Thoracic aorta (tissue), 2 donors: ENCODE results near the gene NFIA. TPM values are rescaled to one million over a fixed set of nuclear protein-coding genes. Genes with fewer than 3 reads are reported as not detected.
"Not testable (repeated sequence)": the region's sequence is repeated elsewhere in the genome, so short reads cannot be mapped to it uniquely, and the experiment has no call there.

Source experiments
- ATAC-seq: fragments of 150-250 bp; one replicate; pipeline ENCODE4 v1.8.0; 2017; ENCODE audit warnings: low read depth; ENCODE audit not compliant: insufficient number of reproducible peaks, low FRiP score
- DNase-seq: peaks from one replicate; pipeline ENCODE4 v3.0.0-alpha.2; 2020; ENCODE audit warnings: low spot score
- H3K27ac ChIP-seq, 2 donors: fragments of 200-600 bp; sonication (generic); 1 replicate in 1 of 2; 2 replicates in 1 of 2; pipeline ENCODE4 v1.5.1; 2016; ENCODE audit warnings: mild to moderate bottlenecking in 2 of 2, moderate library complexity in 2 of 2
- H3K27me3 ChIP-seq: fragments of 200-600 bp; sonication (generic); replicated peaks from 2 replicates; pipeline ENCODE4 v1.6.0; 2016; ENCODE audit warnings: mild to moderate bottlenecking; ENCODE audit not compliant: insufficient read depth
- H3K36me3 ChIP-seq: fragments of 200-600 bp; sonication (generic); one replicate; pipeline ENCODE4 v1.5.1; 2016
- H3K4me1 ChIP-seq, 2 donors: fragments of 200-600 bp; sonication (generic); 1 replicate in 1 of 2; 2 replicates in 1 of 2; pipeline versions ENCODE4 v1.5.1 to v1.6.0; 2016; ENCODE audit warnings: low read depth in 2 of 2, mild to moderate bottlenecking in 1 of 2; ENCODE audit not compliant: control insufficient read depth in 1 of 2
- H3K4me3 ChIP-seq: fragments of 200-600 bp; sonication (generic); 2 replicates; pipeline ENCODE4 v1.5.1; 2016; ENCODE audit warnings: mild to moderate bottlenecking
- H3K9me3 ChIP-seq: fragments of 200-600 bp; sonication (generic); 2 replicates; pipeline ENCODE4 v1.5.1; 2016
- CTCF ChIP-seq: fragments of 200-600 bp; sonication (generic); IDR thresholded peaks from one replicate; pipeline ENCODE4 v1.5.1; 2019; ENCODE audit warnings: antibody characterized with exemption
- total RNA-seq, 2 donors: library from RNA; depleted of rRNA; stranded (reverse); fragments of >200 nt; gene quantifications; one replicate each; pipeline versions ENCODE4 v1.1.0 to v1.2.3, GENCODE V29; 2016

Gene NFIA
- total RNA-seq, 2 donors from 2014 or later: 99.8 to 118 TPM

- no peak for ATAC-seq
- peak overlapping the region; percentile 38 for H3K4me3 ChIP-seq
- no peaks in the 10 kb centered on the region for H3K9me3 ChIP-seq
- H3K27me3 ChIP-seq: no peaks in the 10 kb centered on the region
- peak overlapping the region; percentile 67 to 79 for H3K27ac ChIP-seq
- TF ChIP-seq CTCF: no peak
- no peaks in the 10 kb centered on the region for H3K36me3 ChIP-seq
- no peak for DNase-seq
- H3K4me1 ChIP-seq: peaks cover 25 to 72% of the 10 kb centered on the region in 2 donors
Observed at GRCh38 chr1:61273167-61273705, 190.9 kb downstream of the NFIA start.

GRCh38 chr1:61273861-61274260, 191.5 kb downstream of the NFIA start:
- no peak for DNase-seq
- no peak for ATAC-seq
- H3K4me3 ChIP-seq: no peak overlapping the region
- no peaks in the 10 kb centered on the region for H3K36me3 ChIP-seq
- H3K9me3 ChIP-seq: no peaks in the 10 kb centered on the region
- TF ChIP-seq CTCF: no peak
- peak overlapping the region; percentile 67 to 79 for H3K27ac ChIP-seq
- H3K27me3 ChIP-seq: no peaks in the 10 kb centered on the region
- H3K4me1 ChIP-seq: peaks cover 23 to 72% of the 10 kb centered on the region in 2 donors

- DNase-seq (no peak), ATAC-seq (no peak)
- peak overlapping the region; percentile 49 for H3K4me3 ChIP-seq
- H3K27me3 ChIP-seq: no peaks in the 10 kb centered on the region
- no peak for TF ChIP-seq CTCF
- H3K27ac ChIP-seq: peak overlapping the region; percentile 67 to 79
- H3K9me3 ChIP-seq: no peaks in the 10 kb centered on the region
- H3K4me1 ChIP-seq: peaks cover 32 to 77% of the 10 kb centered on the region in 2 donors
- no peaks in the 10 kb centered on the region for H3K36me3 ChIP-seq
Observed at GRCh38 chr1:61274939-61275338, 192.6 kb downstream of the NFIA start.

- no peak for TF ChIP-seq CTCF
- H3K9me3 ChIP-seq: no peaks in the 10 kb centered on the region
- peak overlapping the region; percentile 43 to 79 for H3K27ac ChIP-seq
- H3K36me3 ChIP-seq: no peaks in the 10 kb centered on the region
- H3K4me1 ChIP-seq: peaks cover 37 to 79% of the 10 kb centered on the region in 2 donors
- H3K27me3 ChIP-seq: no peaks in the 10 kb centered on the region
- ATAC-seq (no peak), DNase-seq (no peak)
- H3K4me3 ChIP-seq: peak overlapping the region; percentile 13
Observed at GRCh38 chr1:61276246-61276645, 193.9 kb downstream of the NFIA start.

GRCh38 chr1:61277121-61277690, 194.8 kb downstream of the NFIA start:
- Histone ChIP-seq H3K36me3 (no peaks in the 10 kb centered on the region), H3K4me3 (peak overlapping the region; percentile 32), H3K4me1 (peaks cover 32 to 81% of the 10 kb centered on the region in 2 donors), H3K27me3 (no peaks in the 10 kb centered on the region), H3K27ac (peak overlapping the region; percentile 79 to 83), H3K9me3 (no peaks in the 10 kb centered on the region)
- DNase-seq (no peak), ATAC-seq (no peak)
- TF ChIP-seq CTCF: no peak

- peak overlapping the region; percentile 79 to 83 for H3K27ac ChIP-seq
Observed at GRCh38 chr1:61278503-61278902, 196.1 kb downstream of the NFIA start.

More at GRCh38 chr1:61278503-61278902, 196.1 kb downstream of the NFIA start:
- peaks cover 29 to 78% of the 10 kb centered on the region in 2 donors for H3K4me1 ChIP-seq
- not testable (repeated sequence) for DNase-seq, H3K27me3 ChIP-seq, H3K36me3 ChIP-seq, H3K9me3 ChIP-seq, H3K4me3 ChIP-seq
- peak; percentile 44 for ATAC-seq
